Activated T-cell treated with anti-CD3 and anti-CD28 coated beads for 48 hours (primary cell): ENCODE results near the gene FBXW9.
A peak's percentile ranks its signal among the peaks of the same experiment; 100 is the strongest.
"Not testable (repeated sequence)": the region's sequence is repeated elsewhere in the genome, so short reads cannot be mapped to it uniquely, and the experiment has no call there.

Experiments
- DNase-seq: peaks from one replicate; pipeline ENCODE4 v3.0.0-alpha.2; 2020; ENCODE audit warnings: low read depth

FBXW9 gene

GRCh38 chr19:12696366-12697335, at the start of gene FBXW9:
Gene FBXW9 (minus strand): TSS chr19:12696631. CDS start chr19:12696581, 50 bp downstream.
- DNase-seq, result peak; percentile 95

DNA sequence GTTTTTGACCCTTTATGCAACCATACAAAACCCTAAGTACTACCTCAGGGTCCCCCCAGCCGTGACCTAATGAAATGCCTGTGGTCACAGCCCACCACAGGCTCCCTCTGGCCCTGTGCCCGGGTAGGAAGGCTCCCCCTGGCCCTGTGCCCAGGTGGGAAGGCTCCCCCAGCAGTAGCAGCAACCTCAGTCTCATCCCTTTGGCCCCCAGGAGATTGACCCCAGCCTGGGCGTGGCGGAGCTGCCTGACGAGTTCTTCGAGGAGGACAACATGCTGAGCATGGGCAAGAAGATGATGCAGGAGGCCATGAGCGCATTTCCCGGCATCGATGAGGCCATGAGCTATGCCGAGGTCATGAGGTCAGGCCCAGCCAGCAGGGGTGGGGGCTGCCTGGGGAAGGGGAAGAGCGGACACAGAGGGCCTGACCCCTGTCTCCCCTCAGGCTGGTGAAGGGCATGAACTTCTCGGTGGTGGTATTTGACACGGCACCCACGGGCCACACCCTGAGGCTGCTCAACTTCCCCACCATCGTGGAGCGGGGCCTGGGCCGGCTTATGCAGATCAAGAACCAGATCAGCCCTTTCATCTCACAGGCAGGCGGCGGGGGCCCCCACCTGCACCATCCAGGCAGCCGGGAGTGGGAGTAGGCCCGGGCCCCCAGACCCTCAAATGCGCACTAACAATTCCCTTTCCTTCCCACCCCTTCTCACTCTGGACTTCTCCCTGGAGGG, 48.9 kb upstream of the FBXW9 start:
- DNase-seq, result no peak

- no peak for DNase-seq
These were observed 41.5 kb upstream of the FBXW9 start for GRCh38 chr19:12737835-12738351.

DNA sequence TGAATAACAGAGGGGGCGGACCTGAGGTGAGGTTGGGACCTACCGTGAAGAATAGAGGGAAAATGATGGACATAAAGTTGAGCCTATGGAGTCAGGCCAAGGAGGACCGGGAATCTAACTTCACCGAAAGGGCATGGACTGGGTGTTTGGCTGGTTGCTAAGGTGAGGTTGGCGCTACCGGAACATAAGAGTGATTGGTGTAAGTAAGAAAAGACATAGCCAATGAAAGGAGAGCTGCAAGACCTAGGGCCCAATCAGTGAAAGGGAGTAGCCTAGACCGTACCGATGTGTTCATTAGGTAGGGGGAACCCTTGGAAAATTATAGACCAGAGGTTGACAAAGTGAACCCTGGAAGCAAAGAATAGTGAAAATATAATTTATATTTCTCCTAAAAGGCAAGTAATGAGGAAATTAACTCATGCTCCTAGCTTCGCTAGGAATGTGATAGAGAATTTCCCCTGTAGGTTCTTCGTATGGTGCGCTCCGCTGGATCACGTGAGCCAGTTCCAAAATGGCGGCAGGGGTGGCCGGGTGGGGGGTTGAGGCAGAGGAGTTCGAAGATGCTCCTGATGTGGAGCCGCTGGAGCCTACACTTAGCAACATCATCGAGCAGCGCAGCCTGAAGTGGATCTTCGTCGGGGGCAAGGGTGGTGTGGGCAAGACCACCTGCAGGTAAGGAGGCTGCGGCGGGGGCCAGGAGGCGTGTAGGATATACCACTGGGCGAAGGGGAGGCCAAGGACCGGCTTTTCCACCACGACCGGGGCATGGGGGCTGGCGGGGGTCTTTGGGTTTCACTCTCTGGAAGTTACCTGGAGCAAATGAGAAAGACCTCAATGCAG, 40.8 kb upstream of the FBXW9 start, which contains the start of gene GET3:
Gene GET3, plus strand, starts transcription at position 503 of the 840 bp plus-strand sequence. Its CDS starts 9 bp downstream, at position 512.
- peak; percentile 68 for DNase-seq

GRCh38 chr19:12733369-12734214, 37.2 kb upstream of the FBXW9 start:
- peak; percentile 43 for DNase-seq

DNA sequence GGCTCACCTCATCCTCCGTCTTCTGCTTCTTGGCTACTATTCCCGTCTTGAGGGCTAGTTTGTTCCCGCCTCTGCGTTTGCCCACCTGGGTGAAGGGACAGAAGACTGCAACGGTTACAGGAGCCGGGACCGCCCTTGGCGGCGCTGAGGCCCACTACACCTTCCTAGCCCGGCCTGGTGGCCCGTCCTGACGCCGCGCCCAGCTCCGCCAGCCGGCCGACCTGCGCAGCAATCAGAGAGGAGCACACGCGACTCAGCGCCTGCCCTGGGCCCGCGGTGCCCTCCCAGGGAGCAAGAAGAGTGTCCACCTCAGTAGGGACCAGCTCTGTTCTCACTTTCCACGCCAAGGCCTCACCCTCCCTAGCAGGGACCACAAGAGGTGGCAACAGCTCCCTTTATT, 34.9 kb upstream of the FBXW9 start:
- DNase-seq, result no peak

GRCh38 chr19:12730064-12730463, 33.6 kb upstream of the FBXW9 start:
- DNase-seq, result no peak

DNA sequence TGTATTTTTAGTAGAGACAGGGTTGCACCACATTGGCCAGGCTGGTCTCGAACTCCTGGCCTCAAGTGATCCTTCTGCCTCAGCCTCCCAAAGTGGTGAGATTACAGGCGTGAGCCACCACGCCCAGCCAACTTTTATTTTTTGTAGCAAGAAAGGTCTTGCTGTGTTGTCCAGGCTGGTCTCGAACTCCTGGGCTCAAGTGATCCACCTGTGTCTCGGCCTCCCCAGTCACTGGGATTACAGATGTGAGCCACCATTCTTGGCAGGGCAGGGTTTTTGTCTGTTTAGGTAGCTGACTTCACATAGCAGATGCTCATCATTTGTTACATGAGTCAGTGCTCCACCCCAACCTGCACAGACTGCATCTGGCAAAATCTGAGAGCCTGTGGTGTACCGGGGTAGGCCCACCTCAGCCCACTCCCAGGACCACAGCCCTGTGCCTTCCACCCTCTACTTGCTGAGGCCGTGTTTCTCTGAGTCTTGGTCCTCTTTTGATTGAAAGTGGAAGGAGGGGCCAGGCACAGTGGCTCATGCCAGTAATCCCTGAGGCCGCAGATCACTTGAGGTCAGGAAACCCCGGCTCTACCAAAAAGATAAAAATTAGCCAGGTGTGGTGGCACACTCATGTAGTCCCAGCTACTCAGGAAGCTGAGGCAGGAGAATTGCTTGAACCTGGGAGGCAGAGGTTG, 31.5 kb upstream of the FBXW9 start:
- DNase-seq, result no peak

- DNase-seq, result no peak
These were observed 30.5 kb upstream of the FBXW9 start for GRCh38 chr19:12726988-12727316.

- not testable (repeated sequence) for DNase-seq
These were observed 29.2 kb upstream of the FBXW9 start for GRCh38 chr19:12725612-12726011.

GRCh38 chr19:12723641-12724426, 27.4 kb upstream of the FBXW9 start, which contains the start of gene TNPO2:
Gene TNPO2 (minus strand): TSS chr19:12723932. CDS start chr19:12720977, 2,955 bp downstream.
- DNase-seq, result peak; percentile 69

- DNase-seq, result no peak
These were observed 26.9 kb upstream of the FBXW9 start for GRCh38 chr19:12723381-12723640.

DNA sequence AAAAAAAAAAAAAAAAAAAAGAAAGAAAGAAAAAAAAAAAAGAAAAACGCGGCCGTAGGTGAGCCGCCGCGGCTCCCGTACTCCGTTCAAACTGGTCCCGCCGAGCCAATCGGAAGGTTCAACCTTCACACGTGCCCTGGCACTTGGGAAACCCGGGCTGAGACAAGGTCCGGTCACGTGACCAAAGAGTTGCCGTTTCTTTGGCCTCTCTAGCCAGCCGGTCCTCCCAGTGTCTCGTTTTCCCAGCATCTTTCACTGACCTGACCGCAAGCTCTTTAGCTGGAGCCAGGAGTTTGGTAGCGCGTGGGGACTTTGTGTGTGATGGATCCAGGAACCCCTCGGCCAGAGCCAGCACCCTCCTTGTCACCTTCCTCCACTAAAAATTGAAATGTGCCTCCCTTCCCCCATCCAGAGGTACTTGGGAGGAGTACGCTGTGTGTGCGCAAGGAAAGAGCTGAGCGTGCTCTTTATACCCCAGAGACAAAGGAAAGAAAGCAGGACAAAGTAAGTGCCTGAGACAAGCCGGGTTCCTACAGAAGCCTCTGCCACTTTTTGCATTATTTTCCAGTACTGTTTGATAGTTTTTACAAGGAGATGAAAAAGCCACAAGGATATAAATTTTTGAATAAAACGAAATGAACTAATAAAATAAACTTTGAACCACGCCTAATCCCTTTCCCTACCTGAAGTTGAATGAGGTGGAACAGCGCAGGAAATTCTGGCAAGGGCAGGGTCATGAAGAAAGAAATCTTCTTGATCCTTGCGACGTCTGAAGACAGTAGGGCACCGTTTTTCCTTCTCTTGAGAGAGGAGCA, 26.3 kb upstream of the FBXW9 start:
- peak; percentile 85 for DNase-seq

GRCh38 chr19:12721656-12722565, 25.5 kb upstream of the FBXW9 start:
- peak; percentile 51 for DNase-seq

GRCh38 chr19:12720851-12721655, 24.6 kb upstream of the FBXW9 start:
- no peak for DNase-seq

DNA sequence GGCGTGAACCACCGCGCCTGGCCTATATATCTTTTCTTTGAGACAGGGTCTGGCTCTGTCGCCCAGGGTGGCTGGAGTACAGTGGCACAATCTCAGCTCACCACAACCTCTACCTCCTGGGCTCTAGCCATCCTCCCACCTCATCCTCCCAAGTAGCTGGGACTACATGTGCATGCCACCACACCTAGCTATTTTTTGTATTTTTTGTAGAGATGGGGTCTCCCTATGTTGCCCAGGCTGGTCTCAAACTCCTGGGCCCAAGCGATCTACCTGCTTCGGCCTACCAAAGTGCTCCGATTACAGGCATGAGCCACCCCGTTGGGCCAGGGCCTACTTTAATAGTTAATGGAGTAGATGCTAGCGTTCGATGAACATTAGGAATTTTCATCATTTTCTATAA, 23.9 kb upstream of the FBXW9 start:
- no peak for DNase-seq

DNA sequence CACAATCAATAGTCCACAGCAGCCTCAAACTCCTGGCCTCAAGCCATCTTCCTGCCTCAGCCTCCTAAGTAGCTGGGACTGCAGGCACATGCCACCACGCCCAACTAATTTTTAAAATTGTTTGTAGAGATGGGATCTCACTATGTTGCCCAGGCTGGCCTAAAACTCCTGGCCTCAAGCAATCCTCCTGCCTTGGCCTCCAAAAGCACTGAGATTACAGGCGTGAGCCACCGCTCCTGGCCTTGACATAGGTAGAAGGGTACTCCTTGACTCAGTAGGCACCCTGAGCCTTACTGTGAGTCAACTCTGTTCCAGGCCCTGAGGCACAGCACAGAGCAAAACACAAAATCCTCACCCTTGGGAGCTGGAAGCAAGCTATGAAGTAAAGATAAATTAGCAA, 19.5 kb upstream of the FBXW9 start:
- no peak for DNase-seq
